HCT116 (cell line): ENCODE data around the gene MYO16. TPM values are rescaled to one million over a fixed set of nuclear protein-coding genes. Genes with fewer than 3 reads are reported as not detected.

Source experiments
- ATAC-seq: fragments of 200-7000 bp; cut with Tn5 transposase; 2 replicates; pipeline ENCODE4 v1.9.1; 2020; ENCODE audit warnings: mild to moderate bottlenecking, moderate library complexity
- BruUV-seq: library from RNA; stranded (reverse); fragments of 400-500 nt; replicated peaks from 2 replicates; lab custom pipeline; 2021; lab: Mats Ljungman, UMichigan
- CTCF ChIA-PET: fragments of 300-600 bp; sonication (Branson Sonifier 250); formaldehyde crosslinking; loops from one replicate; lab custom pipeline; 2021; ENCODE audit warnings: antibody characterized with exemption; lab: Charles Lee
- POLR2A ChIA-PET: fragments of 300-600, 350-600 bp; sonication (Branson Sonifier 250); formaldehyde crosslinking; loops from one replicate; lab custom pipeline; 2021; ENCODE audit warnings: antibody characterized with exemption; lab: Charles Lee
- RAD21 ChIA-PET, 2 experiments: fragments of 300-600 bp; sonication (Branson Sonifier 250); formaldehyde crosslinking; loops; one replicate each; lab custom pipeline; 2023; ENCODE audit warnings: low total read pairs in 2 of 2; ENCODE audit not compliant: uncharacterized antibody in 2 of 2, unreplicated experiment in 2 of 2, low non-redundant PET in 1 of 2; lab: Charles Lee
- DNase-seq: peaks from one replicate; pipeline ENCODE4 v3.0.0-alpha.2; 2010; ENCODE audit warnings: low read depth, low spot score
- H2AFZ ChIP-seq: fragments of 200-600 bp; shearing (Covaris generic), sonication (generic); 2 replicates; pipeline ENCODE4 v1.6.1; 2017; ENCODE audit warnings: low read depth, mixed run types, mixed read lengths, antibody characterized with exemption, low read length; ENCODE audit not compliant: poor library complexity, severe bottlenecking
- H3K27ac ChIP-seq: 2 replicates; pipeline ENCODE4 v1.5.1; 2012; ENCODE audit warnings: low read depth, low read length
- H3K27me3 ChIP-seq: fragments of 200-600 bp; sonication (generic); 2 replicates; pipeline ENCODE4 v1.6.1; 2016; ENCODE audit warnings: mixed run types, low read length, mixed read lengths; ENCODE audit not compliant: insufficient read depth
- H3K36me3 ChIP-seq, 2 experiments: fragments of 200-500 bp in 1 of 2; fragments of 200-600 bp in 1 of 2; sonication (Bioruptor generic) in 1 of 2; sonication (generic) in 1 of 2; 2 replicates each; pipeline versions ENCODE4 v1.5.1 to v1.6.1; 2014 to 2016; ENCODE audit warnings: low read length in 2 of 2, inconsistent platforms in 1 of 2, mixed read lengths in 1 of 2, mixed run types in 1 of 2; ENCODE audit not compliant: insufficient read depth in 2 of 2, control insufficient read depth in 1 of 2
- H3K4me1 ChIP-seq, 2 experiments: fragments of 200-600 bp in 1 of 2; sonication (generic) in 1 of 2; 2 replicates each; pipeline versions ENCODE4 v1.5.1 to v1.6.1; 2012 to 2017; ENCODE audit warnings: low read length in 2 of 2, inconsistent platforms in 1 of 2, mild to moderate bottlenecking in 1 of 2, mixed read lengths in 1 of 2, mixed run types in 1 of 2, moderate library complexity in 1 of 2; ENCODE audit not compliant: insufficient read depth in 2 of 2, control insufficient read depth in 1 of 2
- H3K4me2 ChIP-seq: fragments of 200-600 bp; sonication (generic); 2 replicates; pipeline ENCODE4 v1.6.1; 2017; ENCODE audit warnings: mixed run types, low read length, mixed read lengths
- H3K4me3 ChIP-seq, 2 experiments: fragments of 200-600 bp in 1 of 2; sonication (generic) in 1 of 2; replicated peaks in 1 of 2; 2 replicates each; pipeline ENCODE4 v1.5.1; 2011 to 2016; ENCODE audit warnings: low read length in 2 of 2, control low read depth in 1 of 2, low read depth in 1 of 2, mild to moderate bottlenecking in 1 of 2, mixed read lengths in 1 of 2, mixed run types in 1 of 2
- H3K79me2 ChIP-seq: fragments of 200-600 bp; sonication (generic); 2 replicates; pipeline ENCODE4 v1.6.1; 2017; ENCODE audit warnings: mild to moderate bottlenecking, mixed run types, low read length, moderate library complexity, mixed read lengths; ENCODE audit not compliant: insufficient read depth
- H3K9ac ChIP-seq: fragments of 200-600 bp; sonication (generic); 2 replicates; pipeline ENCODE4 v1.6.1; 2016; ENCODE audit warnings: low read length, mixed read lengths
- H3K9me2 ChIP-seq: fragments of 200-600 bp; sonication (generic), shearing (Covaris generic); 2 replicates; pipeline ENCODE4 v1.6.1; 2017; ENCODE audit warnings: mixed run types, mild to moderate bottlenecking, moderate library complexity; ENCODE audit not compliant: insufficient read depth
- H3K9me3 ChIP-seq, 2 experiments: fragments of 200-500 bp in 1 of 2; fragments of 200-600 bp in 1 of 2; sonication (Bioruptor generic) in 1 of 2; sonication (generic) in 1 of 2; 2 replicates each; pipeline ENCODE4 v1.6.1; 2014 to 2017; ENCODE audit warnings: low read length in 2 of 2, mixed read lengths in 2 of 2, inconsistent platforms in 1 of 2, low read depth in 1 of 2, mild to moderate bottlenecking in 1 of 2, mixed run types in 1 of 2, moderate library complexity in 1 of 2; ENCODE audit not compliant: control insufficient read depth in 1 of 2, insufficient read depth in 1 of 2
- H4K20me1 ChIP-seq: fragments of 200-600 bp; sonication (generic), shearing (Covaris generic); 2 replicates; pipeline ENCODE4 v1.6.1; 2017; ENCODE audit warnings: mixed run types, mild to moderate bottlenecking, moderate library complexity; ENCODE audit not compliant: insufficient read depth
- CBX3 ChIP-seq: IDR thresholded peaks from 2 replicates; pipeline ENCODE4 v1.6.1; 2012; ENCODE audit warnings: low read depth
- CEBPB ChIP-seq: IDR thresholded peaks from 2 replicates; pipeline ENCODE4 v1.6.1; 2012; ENCODE audit warnings: low read depth
- CTCF ChIP-seq, 3 experiments: fragments of 200-600 bp in 1 of 3; sonication (generic) in 1 of 3; IDR thresholded peaks in 2 of 3; conservative IDR thresholded peaks in 1 of 3; 2 replicates each; pipeline ENCODE4 v1.5.1; 2012 to 2017; ENCODE audit warnings: low read depth in 2 of 3, low read length in 2 of 3, antibody characterized with exemption in 1 of 3, borderline replicate concordance in 1 of 3, control low read depth in 1 of 3, mild to moderate bottlenecking in 1 of 3, mixed read lengths in 1 of 3, mixed run types in 1 of 3, moderate library complexity in 1 of 3; ENCODE audit not compliant: insufficient read depth in 1 of 3
- EGR1 ChIP-seq: IDR thresholded peaks from 2 replicates; pipeline ENCODE4 v1.6.1; 2012; ENCODE audit warnings: low read depth
- ELF1 ChIP-seq: IDR thresholded peaks from 2 replicates; pipeline ENCODE4 v1.6.1; 2012; ENCODE audit warnings: low read depth, borderline replicate concordance
- EZH2 ChIP-seq: fragments of 200-600 bp; sonication (generic); IDR thresholded peaks from 2 replicates; pipeline ENCODE4 v1.6.1; 2017; ENCODE audit warnings: antibody characterized with exemption, mixed run types
- JUND ChIP-seq: IDR thresholded peaks from 2 replicates; pipeline ENCODE4 v1.6.1; 2012
- POLR2A ChIP-seq: IDR thresholded peaks from 2 replicates; pipeline ENCODE4 v1.7.0; 2011; ENCODE audit warnings: borderline replicate concordance; ENCODE audit not compliant: insufficient read depth, insufficient read length; ENCODE audit errors: extremely low read depth
- POLR2AphosphoS5 ChIP-seq: IDR thresholded peaks from 2 replicates; pipeline ENCODE4 v1.6.1; 2011; ENCODE audit warnings: mild to moderate bottlenecking, low read depth, low read length, moderate library complexity
- RAD21 ChIP-seq: IDR thresholded peaks from 2 replicates; pipeline ENCODE4 v1.6.1; 2012; ENCODE audit warnings: low read depth, mild to moderate bottlenecking
- REST ChIP-seq: IDR thresholded peaks from 2 replicates; pipeline ENCODE4 v1.6.1; 2012; ENCODE audit warnings: low read depth
- SIN3A ChIP-seq: IDR thresholded peaks from 2 replicates; pipeline ENCODE4 v1.6.1; 2012; ENCODE audit warnings: low read depth
- SP1 ChIP-seq: IDR thresholded peaks from 2 replicates; pipeline ENCODE4 v1.6.1; 2012; ENCODE audit warnings: low read depth
- SRF ChIP-seq: IDR thresholded peaks from 2 replicates; pipeline ENCODE4 v1.6.1; 2012; ENCODE audit warnings: low read depth
- YY1 ChIP-seq: IDR thresholded peaks from 2 replicates; pipeline ENCODE4 v1.6.1; 2011; ENCODE audit warnings: low read length, low read depth, moderate library complexity, mild to moderate bottlenecking; ENCODE audit not compliant: insufficient replicate concordance; ENCODE audit errors: extremely low read depth
- ZFX ChIP-seq: fragments of 450-650 bp; IDR thresholded peaks from 2 replicates; pipeline ENCODE4 v1.6.1; 2017
- ZNF274 ChIP-seq: fragments of 200-500 bp; sonication (Bioruptor generic); IDR thresholded peaks from 2 replicates; pipeline ENCODE4 v1.6.1; 2014; ENCODE audit warnings: mild to moderate bottlenecking, low read depth, low read length, inconsistent platforms
- intact Hi-C: fragments of 100-400 bp; cut with micrococcal nuclease; formaldehyde crosslinking; loops from 2 replicates; pipeline ENCODE4 v1.10.0; 2022
- total RNA-seq: library from RNA; stranded (reverse); gene quantifications from one replicate; pipeline ENCODE4 v1.2.1, GENCODE V29; 2021; ENCODE audit not compliant: unreplicated experiment

Gene MYO16
- total RNA-seq, 1 experiment from 2014 or later: 0.07 TPM

- ATAC-seq: no peak
- RAD21 ChIA-PET: no interaction called here
- no peak overlapping the region for H3K4me3 ChIP-seq
- H3K36me3 ChIP-seq: no peaks in the 10 kb centered on the region; a peak in 1 of 4 replicates
- H3K9ac ChIP-seq: no peak overlapping the region
- no TSS peak for BruUV-seq
- H3K4me1 ChIP-seq: peaks cover 24 to 94% of the 10 kb centered on the region in 2 experiments
- H3K27me3 ChIP-seq: no peaks in the 10 kb centered on the region
- TF ChIP-seq SIN3A (no peak), ZNF274 (no peak), CTCF (IDR thresholded peaks at IDR 0.05 in 2 of 3, conservative IDR thresholded peaks at IDR 0.05 in 1 of 3; ENCODE audit: borderline replicate concordance in 1 of 3, insufficient read depth in 1 of 3, low read depth in 2 of 3, low read length in 2 of 3) (no peak), JUND (no peak)
- TF ChIP-seq, all 23 proteins: peak for 0
- ChIA-PET CTCF (no interaction called here), POLR2A (no interaction called here)
- H3K9me2 ChIP-seq: no peaks in the 10 kb centered on the region
- H3K4me2 ChIP-seq: peak overlapping the region; percentile 12; the same call in 1 of the 2 replicates
- DNase-seq: no peak
- intact Hi-C loops: no loop called here
- no peak overlapping the region for H2AFZ ChIP-seq
- no peaks in the 10 kb centered on the region for H3K79me2 ChIP-seq
- no peaks in the 10 kb centered on the region for H4K20me1 ChIP-seq
- no peaks in the 10 kb centered on the region for H3K9me3 ChIP-seq
- no peak overlapping the region for H3K27ac ChIP-seq
Measured at GRCh38 chr13:109209526-109209925, 580.1 kb downstream of the MYO16 start.

DNA sequence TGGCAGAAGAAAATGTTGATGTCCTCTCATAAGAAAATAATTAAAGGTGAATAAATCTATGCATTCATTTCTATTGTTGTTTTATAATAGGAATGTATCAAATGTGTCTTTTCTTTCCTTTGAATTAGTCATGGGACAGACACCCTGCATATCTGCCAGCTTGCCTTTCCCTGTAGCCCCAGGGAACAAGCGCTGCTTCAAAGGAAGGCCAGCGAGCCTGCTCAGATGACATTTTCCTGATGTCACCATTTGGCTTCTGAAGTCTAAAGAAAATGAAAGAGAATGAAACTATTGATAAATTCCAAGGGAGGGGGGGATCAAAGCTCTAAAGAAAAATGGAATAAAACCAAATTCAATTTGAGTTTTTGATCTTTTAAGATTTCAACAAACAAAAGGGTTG lies 582.2 kb downstream of the MYO16 start:
- ChIA-PET RAD21 (no interaction called here), CTCF (interaction anchor here (1.0 kb wide), 1 partner anchor 15 kb away, joined by 3 read pairs; no protein-coding TSS in a partner anchor), POLR2A (no interaction called here)
- Histone ChIP-seq H3K27ac (peak overlapping the region; percentile 45; the same call in 1 of the 2 replicates), H4K20me1 (no peaks in the 10 kb centered on the region), H3K36me3 (no peaks in the 10 kb centered on the region; a peak in 1 of 4 replicates), H3K4me2 (peak overlapping the region; percentile 65), H3K9me2 (no peaks in the 10 kb centered on the region), H3K9ac (peak overlapping the region; percentile 36), H3K9me3 (no peaks in the 10 kb centered on the region), H2AFZ (peak overlapping the region; percentile 51), H3K27me3 (no peaks in the 10 kb centered on the region), H3K4me3 (peak overlapping the region in 1 of 2 experiments; percentile 13; a peak in 1 of 4 replicates), H3K4me1 (peaks cover 24 to 87% of the 10 kb centered on the region in 2 experiments), H3K79me2 (no peaks in the 10 kb centered on the region)
- ATAC-seq (peak; percentile 78), DNase-seq (peak; percentile 87)
- intact Hi-C loops: loop anchor here (5.0 kb wide), 1 partner anchor 54 kb away; no protein-coding TSS in a partner anchor
- no TSS peak for BruUV-seq
- TF ChIP-seq REST (no peak), ZNF274 (no peak), JUND (peak; percentile 85), ELF1 (no peak; the same call in 1 of the 2 replicates), YY1 (peak; percentile 70), POLR2AphosphoS5 (peak; percentile 32; the same call in 1 of the 2 replicates), SRF (no peak), SP1 (peak; percentile 85), RAD21 (peak; percentile 14; the same call in 1 of the 2 replicates), EGR1 (no peak), SIN3A (peak; percentile 74), CBX3 (peak; percentile 87), ZFX (no peak), POLR2A (no peak), CEBPB (peak; percentile 73; the same call in 1 of the 2 replicates), EZH2 (no peak)
